ENCODE results near the gene ARHGEF1. TPM values are rescaled to one million over a fixed set of nuclear protein-coding genes. Genes with fewer than 3 reads are reported as not detected.

Gene ARHGEF1
- total and polyA plus RNA-seq, 7 experiments from 2014 or later, result 184 to 1,236 (median 1,084) TPM

- Histone ChIP-seq H3K27ac (ENCODE audit: low read depth, low read length) (peak overlapping the region; percentile 84), H3K4me3 (ENCODE audit: low read length) (peak overlapping the region; percentile 99), H3K9me3 (ENCODE audit: control insufficient read depth in 2 of 3, low read length in 3 of 3) (no peaks in the 10 kb centered on the region), H3K27me3 (ENCODE audit: control insufficient read depth in 2 of 2, insufficient read depth in 2 of 2, low read length in 2 of 2) (no peaks in the 10 kb centered on the region), H3K36me3 (ENCODE audit: control insufficient read depth in 2 of 3, insufficient read depth in 3 of 3, low read length in 3 of 3) (peaks cover under 1 to 23% (median 1%) of the 10 kb centered on the region in 3 experiments), H3K4me1 (ENCODE audit: control insufficient read depth in 2 of 2, insufficient read depth in 2 of 2, low read length in 2 of 2) (peaks cover 34 to 44% of the 10 kb centered on the region in 2 donors)
- DNase-seq (peak; percentile 69 to 91 (median 79)), ATAC-seq (peak; percentile 82)
- ChIA-PET POLR2A (interaction anchor here (0.9 to 13.3 kb wide), 11 partner anchors 8 to 74 kb away, joined by 3 to 565 read pairs (median 9); partner anchors contain the start of genes CD79A, ERFL and RPS19), CTCF (interaction anchor here (0.6 to 9.0 kb wide), 3 partner anchors 10 to 26 kb away, joined by 3 to 151 read pairs (median 3); partner anchors contain the start of genes CD79A and RPS19)
- Mint-ChIP-seq H3K4me1 (peaks cover 41 to 58% (median 51%) of the 10 kb centered on the region in 7 donors), H3K4me3 (peak overlapping the region; percentile 92 to 100 (median 98)), H3K27ac (peak overlapping the region; percentile 93 to 99 (median 98)), H3K9me3 (peaks cover 0 to 4% (median 0%) of the 10 kb centered on the region in 11 donors), H3K36me3 (peaks cover 21 to 44% (median 27%) of the 10 kb centered on the region in 5 donors), H3K27me3 (no peaks in the 10 kb centered on the region)
- intact Hi-C loops (cut with micrococcal nuclease), result loop anchor here (1.0 to 10.0 kb wide), 9 partner anchors 25 to 401 kb away; partner anchors contain the start of genes GRIK5 (in 2 of the 2), ZNF574 (in 2 of the 2), DEDD2 (in 1 of the 2) and GSK3A (in 1 of the 2)
These were observed 1.1 kb downstream of the ARHGEF1 start for GRCh38 chr19:41883821-41884733.

GRCh38 chr19:41886761-41887710 is 4.1 kb downstream of the ARHGEF1 start:
- H3K9me3 Mint-ChIP-seq, result peaks cover 0 to 4% (median 0%) of the 10 kb centered on the region in 11 donors
- no peaks in the 10 kb centered on the region for H3K27me3 Mint-ChIP-seq
- peaks cover 38 to 59% (median 54%) of the 10 kb centered on the region in 7 donors for H3K4me1 Mint-ChIP-seq
- Histone ChIP-seq H3K27me3 (ENCODE audit: control insufficient read depth in 2 of 2, insufficient read depth in 2 of 2, low read length in 2 of 2) (no peaks in the 10 kb centered on the region), H3K27ac (ENCODE audit: low read depth, low read length) (peak overlapping the region; percentile 84), H3K36me3 (ENCODE audit: control insufficient read depth in 2 of 3, insufficient read depth in 3 of 3, low read length in 3 of 3) (peaks cover 10 to 51% (median 13%) of the 10 kb centered on the region in 3 experiments), H3K4me1 (ENCODE audit: control insufficient read depth in 2 of 2, insufficient read depth in 2 of 2, low read length in 2 of 2) (peaks cover 43 to 60% of the 10 kb centered on the region in 2 donors), H3K4me3 (ENCODE audit: low read length) (peak overlapping the region; percentile 78), H3K9me3 (ENCODE audit: control insufficient read depth in 2 of 3, low read length in 3 of 3) (no peaks in the 10 kb centered on the region)
- H3K4me3 Mint-ChIP-seq, result peak overlapping the region; percentile 92 to 100 (median 98)
- ChIA-PET POLR2A (interaction anchor here (0.7 to 13.3 kb wide), 12 partner anchors 9 to 511 kb away, joined by 3 to 565 read pairs (median 26); partner anchors contain the start of genes CD79A, ERFL, RABAC1 and RPS19), CTCF (interaction anchor here (0.8 to 9.0 kb wide), 11 partner anchors 9 to 50 kb away, joined by 3 to 151 read pairs (median 3); partner anchors contain the start of genes CD79A, ERFL and RPS19)
- peak; percentile 62 for ATAC-seq
- peak in 7 of 9 donors; percentile 68 to 91 (median 90) for DNase-seq
- H3K36me3 Mint-ChIP-seq, result peaks cover 21 to 51% (median 40%) of the 10 kb centered on the region in 5 donors
- intact Hi-C loops (cut with micrococcal nuclease), result loop anchor here (1.0 to 10.0 kb wide), 13 partner anchors 12 to 398 kb away; partner anchors contain the start of genes GRIK5 (in 2 of the 2), ZNF574 (in 2 of the 2), DEDD2 (in 1 of the 2) and GSK3A (in 1 of the 2)
- H3K27ac Mint-ChIP-seq, result peak overlapping the region; percentile 87 to 99 (median 98)

- H3K4me3 ChIP-seq (ENCODE audit: low read length), result peak overlapping the region; percentile 78
- H3K9me3 ChIP-seq (ENCODE audit: control insufficient read depth in 2 of 3, low read length in 3 of 3), result no peaks in the 10 kb centered on the region
- peaks cover 35 to 55% (median 51%) of the 10 kb centered on the region in 7 donors for H3K4me1 Mint-ChIP-seq
- H3K36me3 Mint-ChIP-seq, result peaks cover 15 to 47% (median 35%) of the 10 kb centered on the region in 5 donors
- CTCF ChIA-PET, result interaction anchor here (0.8 to 9.0 kb wide), 9 partner anchors 11 to 45 kb away, joined by 3 to 151 read pairs (median 3); partner anchors contain the start of gene CD79A
- peak overlapping the region; percentile 84 for H3K27ac ChIP-seq (ENCODE audit: low read depth, low read length)
- H3K36me3 ChIP-seq (ENCODE audit: control insufficient read depth in 2 of 3, insufficient read depth in 3 of 3, low read length in 3 of 3), result peaks cover 17 to 59% (median 20%) of the 10 kb centered on the region in 3 experiments
- no peaks in the 10 kb centered on the region for H3K27me3 ChIP-seq (ENCODE audit: control insufficient read depth in 2 of 2, insufficient read depth in 2 of 2, low read length in 2 of 2)
- no peaks in the 10 kb centered on the region for H3K27me3 Mint-ChIP-seq
- intact Hi-C loops (cut with micrococcal nuclease), result loop anchor here (1.0 to 10.0 kb wide), 13 partner anchors 13 to 397 kb away; partner anchors contain the start of genes GRIK5 (in 2 of the 2), ZNF574 (in 2 of the 2), DEDD2 (in 1 of the 2) and GSK3A (in 1 of the 2)
- POLR2A ChIA-PET, result interaction anchor here (0.6 to 13.3 kb wide), 12 partner anchors 14 to 1282 kb away, joined by 3 to 565 read pairs (median 26); partner anchors contain the start of genes CD79A, ERFL, RABAC1 and RPS19
- DNase-seq, result peak; percentile 51 to 88 (median 79)
- H3K4me3 Mint-ChIP-seq, result peak overlapping the region; percentile 92 to 100 (median 98)
- ATAC-seq, result peak; percentile 62
- peaks cover 0 to 2% (median 0%) of the 10 kb centered on the region in 11 donors for H3K9me3 Mint-ChIP-seq
- peak overlapping the region; percentile 87 to 99 (median 98) for H3K27ac Mint-ChIP-seq
- peaks cover 44 to 62% of the 10 kb centered on the region in 2 donors for H3K4me1 ChIP-seq (ENCODE audit: control insufficient read depth in 2 of 2, insufficient read depth in 2 of 2, low read length in 2 of 2)
These were observed 4.9 kb downstream of the ARHGEF1 start for GRCh38 chr19:41887711-41888382.

- Histone ChIP-seq H3K36me3 (ENCODE audit: control insufficient read depth in 2 of 3, insufficient read depth in 3 of 3, low read length in 3 of 3) (peaks cover 20 to 55% (median 21%) of the 10 kb centered on the region in 3 experiments), H3K9me3 (ENCODE audit: control insufficient read depth in 2 of 3, low read length in 3 of 3) (no peaks in the 10 kb centered on the region), H3K4me3 (ENCODE audit: low read length) (peak overlapping the region; percentile 78), H3K27me3 (ENCODE audit: control insufficient read depth in 2 of 2, insufficient read depth in 2 of 2, low read length in 2 of 2) (no peaks in the 10 kb centered on the region), H3K27ac (ENCODE audit: low read depth, low read length) (peak overlapping the region; percentile 84), H3K4me1 (ENCODE audit: control insufficient read depth in 2 of 2, insufficient read depth in 2 of 2, low read length in 2 of 2) (peaks cover 49 to 66% of the 10 kb centered on the region in 2 donors)
- ChIA-PET CTCF (interaction anchor here (0.6 to 9.0 kb wide), 5 partner anchors 15 to 46 kb away, joined by 3 to 151 read pairs (median 3); partner anchors contain the start of gene CD79A), POLR2A (interaction anchor here (1.2 to 13.3 kb wide), 10 partner anchors 8 to 70 kb away, joined by 4 to 565 read pairs (median 54); partner anchors contain the start of genes CD79A, ERFL, RABAC1 and RPS19)
- H3K27me3 Mint-ChIP-seq, result no peaks in the 10 kb centered on the region
- H3K36me3 Mint-ChIP-seq, result peaks cover 11 to 47% (median 32%) of the 10 kb centered on the region in 5 donors
- peaks cover 41 to 62% (median 56%) of the 10 kb centered on the region in 7 donors for H3K4me1 Mint-ChIP-seq
- peak overlapping the region; percentile 92 to 100 (median 98) for H3K4me3 Mint-ChIP-seq
- ATAC-seq, result no peak
- intact Hi-C loops (cut with micrococcal nuclease), result loop anchor here (10.0 kb wide), 5 partner anchors 186 to 396 kb away; partner anchors contain the start of genes GRIK5 (in 2 of the 2), ZNF574 (in 2 of the 2), DEDD2 (in 1 of the 2) and GSK3A (in 1 of the 2)
- no peaks in the 10 kb centered on the region for H3K9me3 Mint-ChIP-seq
- DNase-seq, result peak in 5 of 9 donors; percentile 44 to 60 (median 46)
- peak overlapping the region; percentile 87 to 99 (median 98) for H3K27ac Mint-ChIP-seq
These were observed 5.9 kb downstream of the ARHGEF1 start for GRCh38 chr19:41888926-41889325.

Data from naive thymus-derived CD4-positive, alpha-beta T cell (primary cell).